ENCODE data around the gene DUS3L.
"Not testable (repeated sequence)": the region's sequence is repeated elsewhere in the genome, so short reads cannot be mapped to it uniquely, and the experiment has no call there.

DUS3L gene

DNA sequence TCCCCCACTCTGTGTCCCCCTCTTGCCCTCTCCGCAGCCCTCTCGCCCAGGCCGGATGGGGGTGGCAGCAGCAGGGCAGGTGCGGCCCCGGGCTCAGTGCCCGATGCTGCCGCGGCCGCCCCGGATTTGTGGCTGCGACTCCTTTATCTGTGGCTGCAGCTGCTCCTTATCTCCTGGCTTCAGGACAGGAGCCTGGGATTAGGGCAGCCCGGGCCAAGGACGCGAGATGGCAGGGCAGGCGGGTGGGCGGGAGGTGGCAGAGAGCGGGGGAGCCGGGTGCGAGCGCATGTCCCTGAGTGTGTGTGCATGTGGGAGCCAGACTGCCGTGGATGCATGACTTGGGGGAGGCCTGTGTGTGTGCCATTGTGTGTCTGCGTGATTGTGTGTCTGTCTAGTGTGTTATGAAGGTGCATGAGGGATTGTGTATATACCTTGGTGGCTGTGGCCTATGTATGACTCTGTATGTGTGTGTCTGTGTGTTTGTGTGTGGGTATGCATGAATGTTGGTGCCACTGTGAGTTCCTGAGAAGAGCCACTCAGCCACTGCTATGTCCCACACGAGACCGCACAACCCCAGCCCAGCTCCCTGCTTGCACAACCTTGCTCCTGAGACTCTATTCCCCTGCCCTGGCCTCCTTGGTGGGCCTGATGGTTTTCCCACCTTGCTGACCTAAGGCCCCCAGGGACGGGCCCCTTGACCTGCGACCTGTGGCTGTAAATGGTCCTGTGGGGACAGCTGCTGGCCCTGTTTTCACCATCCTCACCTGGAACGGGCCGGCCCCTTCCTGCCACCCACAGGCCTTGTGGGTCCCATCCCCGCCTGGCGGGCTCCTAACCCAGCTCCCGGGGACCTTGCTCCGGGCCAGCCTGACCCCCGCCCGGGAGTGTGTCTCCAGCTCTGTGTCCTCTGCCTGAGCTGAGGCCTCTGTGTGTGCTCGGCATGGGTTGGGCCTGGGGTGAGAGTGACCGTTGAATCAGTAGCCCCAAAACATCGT lies 8.6 kb upstream of the DUS3L start:
- no peak for DNase-seq

- no peak for DNase-seq
These were observed 7.3 kb upstream of the DUS3L start for GRCh38 chr19:5798244-5798643.

DNA sequence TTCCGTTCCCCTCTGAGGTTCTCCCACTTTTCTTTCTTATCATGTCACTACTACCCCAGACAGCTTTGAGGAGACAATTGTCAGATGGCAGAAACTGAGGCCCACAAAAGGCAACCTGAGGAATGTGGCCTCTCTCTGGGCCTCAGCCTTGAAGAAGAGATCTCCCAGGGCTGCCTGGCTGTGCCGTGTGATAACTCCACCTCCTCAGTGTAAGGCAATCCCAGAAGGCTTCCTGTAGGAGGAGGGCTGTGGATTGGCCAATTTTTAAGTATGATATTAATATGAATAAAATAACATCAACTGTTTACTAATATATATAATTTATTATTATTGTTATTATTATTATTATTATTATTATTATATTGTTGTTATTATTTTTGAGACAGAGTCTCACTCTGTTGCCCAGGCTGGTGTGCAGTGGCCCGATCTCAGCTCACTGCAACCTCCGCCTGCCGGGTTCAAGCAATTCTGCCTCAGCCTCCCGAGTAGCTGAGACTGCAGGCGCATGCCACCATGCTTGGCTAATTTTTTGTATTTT lies 4.5 kb upstream of the DUS3L start:
- no peak for DNase-seq

- DNase-seq: no peak
These were observed 2.2 kb upstream of the DUS3L start for GRCh38 chr19:5793188-5793587.

- DNase-seq: no peak
These were observed 1.3 kb upstream of the DUS3L start for GRCh38 chr19:5792224-5792623.

DNA sequence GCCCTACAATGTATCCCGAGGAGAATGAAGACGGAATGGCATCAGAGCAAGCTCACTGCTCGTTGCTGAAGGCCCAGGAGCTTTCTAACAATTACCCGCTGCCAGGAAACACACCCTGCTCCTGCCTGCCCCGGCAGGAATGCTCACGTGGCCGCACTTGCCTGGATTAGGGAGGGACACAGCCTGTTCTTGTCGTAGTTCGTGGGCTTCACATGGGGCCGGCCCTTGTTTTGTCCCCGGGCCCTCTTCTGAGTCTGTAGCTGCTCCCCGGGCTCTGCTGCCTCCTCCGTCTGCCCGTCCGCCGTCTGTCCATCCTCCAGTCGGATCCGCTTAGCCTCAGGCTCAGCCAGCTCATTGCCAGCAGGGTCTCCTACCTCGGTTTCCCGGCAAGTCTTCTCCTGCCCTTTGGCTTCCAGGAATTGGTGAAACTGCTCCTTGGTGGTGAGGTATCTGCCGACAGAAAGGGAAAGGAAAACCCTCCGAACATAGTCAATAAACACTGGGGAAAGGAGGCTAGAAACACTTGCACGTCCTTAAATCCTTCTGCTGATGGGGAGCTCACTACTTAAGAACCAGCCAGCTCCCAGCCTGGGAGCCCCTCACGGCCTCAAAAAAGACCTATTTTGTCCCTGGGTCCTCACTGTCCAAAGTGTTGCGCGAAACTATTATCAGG lies 941 bp downstream of the DUS3L start:
- DNase-seq: no peak

- DNase-seq: no peak
These were observed 1.6 kb downstream of the DUS3L start for GRCh38 chr19:5789351-5789761.

- DNase-seq: no peak
These were observed 2.5 kb downstream of the DUS3L start for GRCh38 chr19:5788422-5788821.

GRCh38 chr19:5787409-5788182 lies 3.4 kb downstream of the DUS3L start:
- no peak for DNase-seq

GRCh38 chr19:5786593-5787408 lies 4.2 kb downstream of the DUS3L start:
- DNase-seq: no peak

DNA sequence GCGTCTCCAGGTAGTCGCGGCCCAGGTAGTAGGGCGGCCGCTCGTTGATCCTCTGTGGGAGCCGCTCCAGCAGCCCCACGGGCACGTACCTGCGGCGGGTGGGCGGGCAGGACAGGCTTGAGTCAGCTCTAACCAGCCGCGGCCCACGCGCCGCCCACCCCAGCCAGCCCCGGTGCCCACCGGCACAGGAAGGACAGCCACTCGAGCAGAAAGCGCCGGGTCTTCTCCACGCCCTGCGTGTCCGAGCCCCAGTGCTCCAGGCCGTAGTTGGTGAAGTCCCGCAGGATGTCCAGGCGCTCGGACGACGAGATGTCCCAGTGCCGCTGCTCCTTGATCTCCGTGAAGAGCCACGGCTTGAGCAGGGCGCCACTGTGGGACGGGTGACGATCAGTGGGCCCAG lies 5.5 kb downstream of the DUS3L start:
- DNase-seq: no peak

- no peak for DNase-seq
These were observed 6.3 kb downstream of the DUS3L start, which contains the start of gene PRR22 for GRCh38 chr19:5784581-5785147. Gene PRR22, minus strand, starts transcription at chr19:5784746. Its CDS starts 86 bp downstream, at chr19:5784660.

GRCh38 chr19:5782945-5783919 lies 7.7 kb downstream of the DUS3L start:
- no peak for DNase-seq

- DNase-seq: no peak
These were observed 8.6 kb downstream of the DUS3L start for GRCh38 chr19:5782322-5782721.

DNA sequence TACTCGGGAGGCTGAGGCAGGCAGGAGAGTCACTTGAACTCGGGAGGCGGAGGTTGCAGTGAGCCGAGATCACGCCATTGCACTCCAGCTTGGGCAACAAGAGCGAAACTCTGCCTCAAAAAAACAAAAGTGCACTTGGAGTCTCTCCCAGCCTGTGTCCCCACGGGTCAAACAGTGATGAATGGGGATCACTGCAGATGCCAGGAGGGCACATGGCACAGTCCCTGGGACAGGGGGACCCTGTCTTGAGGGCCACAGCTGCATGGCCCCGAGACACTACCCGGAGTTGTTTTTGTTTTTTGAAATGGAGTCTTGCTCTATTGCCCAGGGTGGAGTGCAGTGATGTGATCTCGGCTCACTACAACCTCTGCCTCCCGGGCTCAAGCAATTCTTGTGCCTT lies 10.0 kb downstream of the DUS3L start:
- not testable (repeated sequence) for DNase-seq

- DNase-seq: no peak
These were observed 12.6 kb downstream of the DUS3L start for GRCh38 chr19:5778402-5778801.

DNA sequence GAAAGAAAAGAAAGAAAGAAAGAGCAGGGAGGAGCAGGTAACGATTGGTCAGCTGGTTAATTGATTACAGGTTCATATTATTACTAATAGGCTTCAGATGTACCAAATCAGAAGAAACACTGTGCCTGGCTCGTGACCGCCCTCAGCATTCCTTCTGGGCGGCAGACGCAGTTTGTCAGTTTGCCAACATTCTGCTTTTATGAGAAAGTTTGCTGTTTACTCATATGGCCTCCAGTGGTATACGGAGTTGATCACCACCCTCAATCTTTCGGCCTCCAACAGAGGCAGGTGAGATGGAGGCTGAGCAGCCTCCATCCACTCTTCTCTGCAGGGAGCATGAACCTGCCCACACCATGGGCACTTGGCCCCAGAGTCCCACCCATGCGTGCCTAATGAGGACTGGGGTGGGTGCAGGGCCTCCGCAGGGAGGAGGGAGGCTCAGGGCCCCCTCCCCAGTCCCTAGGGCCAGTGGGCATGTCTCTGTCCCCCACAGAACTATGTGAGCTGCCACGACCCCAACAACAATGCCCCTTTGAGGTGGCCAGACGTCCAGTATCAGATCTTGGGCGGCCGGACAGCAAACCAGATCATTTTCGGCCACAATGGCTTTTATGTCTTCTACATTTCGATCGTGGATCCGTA lies 15.2 kb downstream of the DUS3L start:
- peak; percentile 12 for DNase-seq

DNA sequence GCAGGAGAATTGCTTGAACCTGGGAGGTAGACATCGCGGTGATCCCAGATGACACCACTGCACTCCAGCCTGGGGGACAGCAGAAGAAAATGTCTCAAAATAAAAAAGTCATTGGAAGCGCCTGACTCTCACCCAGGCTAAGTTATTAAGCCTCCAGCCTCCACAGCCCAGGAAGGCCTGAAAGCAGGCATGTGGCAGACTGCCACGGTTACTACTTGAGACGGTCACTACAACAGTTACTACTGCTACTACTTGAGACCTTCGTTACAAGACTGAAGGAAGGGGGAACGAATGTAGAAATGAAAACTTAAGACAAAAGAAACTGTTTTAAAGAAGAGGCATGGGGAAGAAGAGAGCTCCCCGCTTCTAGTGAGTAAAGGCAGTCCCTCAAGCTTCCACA lies 16.0 kb downstream of the DUS3L start:
- DNase-seq: no peak

- DNase-seq: no peak
These were observed 17.7 kb downstream of the DUS3L start for GRCh38 chr19:5773276-5773675.

DNA sequence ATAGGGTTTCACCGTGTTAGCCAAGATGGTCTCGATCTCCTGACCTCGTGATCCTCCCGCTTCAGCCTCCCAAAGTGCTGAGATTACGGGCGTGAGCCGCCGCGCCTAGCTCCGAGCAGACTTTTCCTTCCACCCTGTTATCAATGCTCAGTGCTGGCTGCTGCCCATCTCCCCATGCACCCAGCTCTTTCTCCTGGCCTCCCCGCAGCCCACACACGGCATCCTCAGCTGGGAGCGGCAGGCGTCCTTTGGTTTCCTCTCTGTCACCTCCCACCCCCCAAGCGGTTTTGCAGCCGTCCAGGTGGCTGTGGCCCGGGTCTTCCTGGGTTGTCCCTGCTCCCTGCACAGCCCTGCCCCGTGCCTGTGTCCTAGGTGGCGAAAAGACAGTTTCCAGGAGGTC lies 18.5 kb downstream of the DUS3L start:
- DNase-seq: no peak

Measured in NCI-H226 (cell line).